ENCODE results near the gene SORCS1. TPM values are rescaled to one million over a fixed set of nuclear protein-coding genes. Genes with fewer than 3 reads are reported as not detected.

The SORCS1 gene
- total and polyA plus RNA-seq, 4 donors, result 0.08 to 0.21 (median 0.09) TPM; not detected in 1

GRCh38 chr10:106919871-106920282, 244.6 kb downstream of the SORCS1 start:
- H3K9ac ChIP-seq (ENCODE audit: low read depth in 1 of 2, low read length in 2 of 2), result no peak overlapping the region
- no peak overlapping the region for H3K4me3 ChIP-seq (ENCODE audit: low read depth in 1 of 3, low read length in 3 of 3)
- H3K9me3 ChIP-seq (ENCODE audit: control insufficient read depth in 4 of 4, low read length in 3 of 4), result no peaks in the 10 kb centered on the region
- 75% methylated on average over 3 of the region's 3 CpGs for WGBS
- no peaks in the 10 kb centered on the region for H3K4me1 ChIP-seq (ENCODE audit: control insufficient read depth in 4 of 4, insufficient read depth in 4 of 4, low read length in 3 of 4)
- no peak overlapping the region for H3K27ac ChIP-seq (ENCODE audit: low read depth in 1 of 2, low read length in 2 of 2)
- H3K36me3 ChIP-seq (ENCODE audit: control insufficient read depth in 4 of 4, insufficient read depth in 3 of 4, low read depth in 1 of 4, low read length in 3 of 4), result no peaks in the 10 kb centered on the region
- no peak for TF ChIP-seq RXRA (IDR thresholded peaks at IDR 0.05)
- no peak for DNase-seq (ENCODE audit: low spot score)
- H3K27me3 ChIP-seq (ENCODE audit: control insufficient read depth in 4 of 4, insufficient read depth in 4 of 4, low read length in 3 of 4), result no peaks in the 10 kb centered on the region

GRCh38 chr10:106917452-106918055, 247.0 kb downstream of the SORCS1 start:
- no peak overlapping the region for H3K9ac ChIP-seq (ENCODE audit: low read depth in 1 of 2, low read length in 2 of 2)
- no peak overlapping the region for H3K4me3 ChIP-seq (ENCODE audit: low read depth in 1 of 3, low read length in 3 of 3)
- no peak overlapping the region for H3K27ac ChIP-seq (ENCODE audit: low read depth in 1 of 2, low read length in 2 of 2)
- no peaks in the 10 kb centered on the region for H3K27me3 ChIP-seq (ENCODE audit: control insufficient read depth in 4 of 4, insufficient read depth in 4 of 4, low read length in 3 of 4)
- peaks cover 0 to 1% (median 0%) of the 10 kb centered on the region in 4 donors for H3K4me1 ChIP-seq (ENCODE audit: control insufficient read depth in 4 of 4, insufficient read depth in 4 of 4, low read length in 3 of 4)
- no peaks in the 10 kb centered on the region for H3K9me3 ChIP-seq (ENCODE audit: control insufficient read depth in 4 of 4, low read length in 3 of 4)
- H3K36me3 ChIP-seq (ENCODE audit: control insufficient read depth in 4 of 4, insufficient read depth in 3 of 4, low read depth in 1 of 4, low read length in 3 of 4), result no peaks in the 10 kb centered on the region
- DNase-seq (ENCODE audit: low spot score), result no peak
- WGBS, result 42% methylated on average over 4 of the region's 4 CpGs
- TF ChIP-seq SP1 (IDR thresholded peaks at IDR 0.05), result no peak
- TF ChIP-seq REST (IDR thresholded peaks at IDR 0.05), result no peak
- TF ChIP-seq GABPA (IDR thresholded peaks at IDR 0.05 in 1 of 2, conservative IDR thresholded peaks at IDR 0.05 in 1 of 2), result no peak
- peak; percentile 26 to 49 for TF ChIP-seq RAD21 (IDR thresholded peaks at IDR 0.05)
- TF ChIP-seq TAF1 (conservative IDR thresholded peaks at IDR 0.05), result no peak
- TF ChIP-seq FOXA1 (IDR thresholded peaks at IDR 0.05), result no peak
- TF ChIP-seq EGR1 (IDR thresholded peaks at IDR 0.05; ENCODE audit: low read depth in 2 of 2), result no peak
- TF ChIP-seq HNF4A (conservative IDR thresholded peaks at IDR 0.05), result no peak
- TF ChIP-seq CTCF (IDR thresholded peaks at IDR 0.05; ENCODE audit: low read depth, low read length, missing input control), result no peak

- 92% methylated on average over 3 of the region's 3 CpGs for WGBS
- DNase-seq (ENCODE audit: low spot score), result no peak
These were observed 250.5 kb downstream of the SORCS1 start for GRCh38 chr10:106914016-106914415.

More at GRCh38 chr10:106914016-106914415, 250.5 kb downstream of the SORCS1 start:
- Histone ChIP-seq H3K27me3 (ENCODE audit: control insufficient read depth in 4 of 4, insufficient read depth in 4 of 4, low read length in 3 of 4) (no peaks in the 10 kb centered on the region), H3K4me1 (ENCODE audit: control insufficient read depth in 4 of 4, insufficient read depth in 4 of 4, low read length in 3 of 4) (peaks cover 0 to 1% (median 0%) of the 10 kb centered on the region in 4 donors), H3K4me3 (ENCODE audit: low read depth in 1 of 3, low read length in 3 of 3) (no peak overlapping the region), H3K27ac (ENCODE audit: low read depth in 1 of 2, low read length in 2 of 2) (no peak overlapping the region), H3K9ac (ENCODE audit: low read depth in 1 of 2, low read length in 2 of 2) (no peak overlapping the region), H3K36me3 (ENCODE audit: control insufficient read depth in 4 of 4, insufficient read depth in 3 of 4, low read depth in 1 of 4, low read length in 3 of 4) (no peaks in the 10 kb centered on the region), H3K9me3 (ENCODE audit: control insufficient read depth in 4 of 4, low read length in 3 of 4) (no peaks in the 10 kb centered on the region)
- TF ChIP-seq REST (IDR thresholded peaks at IDR 0.05) (no peak), JUND (IDR thresholded peaks at IDR 0.05) (no peak), CTCF (IDR thresholded peaks at IDR 0.05; ENCODE audit: low read depth, low read length, missing input control) (no peak), GABPA (IDR thresholded peaks at IDR 0.05 in 1 of 2, conservative IDR thresholded peaks at IDR 0.05 in 1 of 2) (no peak), RAD21 (IDR thresholded peaks at IDR 0.05) (no peak)
- TF ChIP-seq, protein P1, sequence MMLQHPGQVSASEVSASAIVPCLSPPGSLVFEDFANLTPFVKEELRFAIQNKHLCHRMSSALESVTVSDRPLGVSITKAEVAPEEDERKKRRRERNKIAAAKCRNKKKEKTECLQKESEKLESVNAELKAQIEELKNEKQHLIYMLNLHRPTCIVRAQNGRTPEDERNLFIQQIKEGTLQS (IDR thresholded peaks at IDR 0.05), result no peak
